ENCODE measurements around the gene C10orf88.
A peak's percentile ranks its signal among the peaks of the same experiment; 100 is the strongest.
"Not testable (repeated sequence)": the region's sequence is repeated elsewhere in the genome, so short reads cannot be mapped to it uniquely, and the experiment has no call there.

The C10orf88 gene

DNA sequence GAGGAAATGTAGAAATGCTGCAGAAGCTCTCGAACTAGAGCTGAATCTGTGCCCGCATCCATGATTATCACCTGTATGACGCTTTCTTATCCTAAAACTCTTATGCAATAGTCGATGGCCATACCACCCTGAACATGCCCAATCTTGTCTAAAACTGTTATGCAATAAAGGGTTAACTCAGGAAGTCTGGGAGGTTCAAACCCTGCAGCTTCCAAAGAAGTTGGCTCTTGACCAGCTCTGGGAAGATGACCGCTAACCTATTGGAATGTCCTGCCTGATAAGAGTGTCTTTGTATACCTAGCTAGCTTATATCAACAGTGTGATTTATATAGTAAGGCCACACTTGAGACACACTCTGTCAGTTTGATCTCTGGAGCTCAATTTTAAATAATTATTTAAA, 3.4 kb upstream of the C10orf88 start:
- DNase-seq (ENCODE audit: low spot score) = no peak

DNA sequence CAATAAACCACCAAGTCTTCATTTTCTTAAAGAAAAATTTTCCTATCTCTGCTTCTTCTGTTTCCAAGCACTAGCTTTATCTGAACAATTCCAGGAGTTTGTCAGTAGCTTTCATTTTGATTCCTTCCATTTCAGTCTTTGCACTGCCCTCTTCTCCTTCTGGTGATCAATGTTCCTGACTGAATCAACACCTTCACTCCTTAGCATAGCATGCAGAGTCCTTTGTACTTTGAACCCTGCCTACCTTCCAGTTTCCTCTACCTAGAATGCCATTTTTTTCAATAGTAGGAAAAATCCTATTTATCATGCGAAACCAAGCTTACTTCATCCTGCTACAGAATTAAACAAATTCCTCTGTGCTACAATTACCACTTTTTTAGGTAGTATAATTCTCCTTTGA, 1.9 kb upstream of the C10orf88 start:
- no peak for DNase-seq (ENCODE audit: low spot score)

DNA sequence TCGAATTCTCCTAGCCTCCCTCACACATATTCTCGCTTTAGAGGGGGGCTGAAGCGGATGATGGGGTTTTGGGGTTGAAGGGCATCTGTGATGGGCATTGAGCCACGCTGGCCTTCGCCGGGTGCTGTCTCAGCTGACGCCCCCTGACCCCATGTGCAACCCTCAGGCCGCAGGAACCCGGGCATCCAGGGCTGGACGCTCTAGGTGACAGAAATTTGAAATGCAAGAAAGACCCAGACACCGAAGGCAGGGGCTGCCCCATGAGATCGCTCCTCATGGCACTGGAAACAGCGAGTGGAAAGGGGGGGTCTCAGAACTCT, 664 bp upstream of the C10orf88 start:
- no peak for DNase-seq (ENCODE audit: low spot score)

DNA sequence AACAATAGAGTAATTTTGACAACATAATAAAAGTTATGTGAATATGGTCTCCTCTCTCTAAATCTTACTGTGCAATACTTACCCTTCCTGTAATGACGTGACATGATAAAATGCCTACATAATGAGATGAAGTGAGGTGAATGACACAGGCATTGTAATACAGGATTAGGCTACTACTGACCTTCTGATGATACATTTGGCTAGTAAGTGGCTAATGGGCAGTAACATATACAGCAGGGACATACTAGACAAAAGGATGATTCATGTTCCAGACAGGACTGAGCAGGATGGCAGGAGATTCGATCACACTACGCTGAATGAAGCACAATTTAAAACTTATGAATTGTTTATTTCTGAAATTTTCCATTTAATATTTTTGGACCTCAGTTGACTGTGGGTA, 4.7 kb downstream of the C10orf88 start:
- no peak for DNase-seq (ENCODE audit: low spot score)

DNA sequence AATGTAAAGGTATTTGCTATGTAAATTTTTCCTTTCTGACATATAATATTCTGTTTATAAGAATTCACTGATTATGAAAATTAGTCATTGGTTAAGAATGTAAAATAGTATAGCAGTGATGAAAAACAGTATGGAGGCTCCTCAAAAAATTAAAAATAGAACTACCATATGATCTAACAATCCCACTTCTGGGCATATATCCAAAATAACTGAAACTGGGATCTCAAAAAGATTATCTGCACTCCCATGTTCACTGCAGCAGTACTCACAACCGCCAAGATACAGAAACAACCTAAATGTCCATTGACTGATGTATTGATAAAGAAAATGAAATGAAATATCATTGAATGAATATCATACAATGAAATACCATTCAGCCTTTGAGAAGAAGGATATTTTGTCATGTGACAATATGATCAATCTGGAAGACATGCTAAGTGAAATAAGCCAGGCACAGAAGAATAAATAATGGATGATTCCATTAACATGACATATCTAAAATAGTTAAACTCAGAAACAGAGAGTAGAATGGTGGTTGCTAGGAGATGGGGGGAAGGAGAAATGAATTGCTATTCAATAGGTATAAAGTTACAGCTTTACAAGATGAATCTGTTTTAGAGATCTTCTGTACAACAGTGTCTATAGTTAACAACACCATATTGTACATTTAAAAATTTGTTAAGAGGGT, 14.0 kb downstream of the C10orf88 start:
- no peak for DNase-seq (ENCODE audit: low spot score)

DNA sequence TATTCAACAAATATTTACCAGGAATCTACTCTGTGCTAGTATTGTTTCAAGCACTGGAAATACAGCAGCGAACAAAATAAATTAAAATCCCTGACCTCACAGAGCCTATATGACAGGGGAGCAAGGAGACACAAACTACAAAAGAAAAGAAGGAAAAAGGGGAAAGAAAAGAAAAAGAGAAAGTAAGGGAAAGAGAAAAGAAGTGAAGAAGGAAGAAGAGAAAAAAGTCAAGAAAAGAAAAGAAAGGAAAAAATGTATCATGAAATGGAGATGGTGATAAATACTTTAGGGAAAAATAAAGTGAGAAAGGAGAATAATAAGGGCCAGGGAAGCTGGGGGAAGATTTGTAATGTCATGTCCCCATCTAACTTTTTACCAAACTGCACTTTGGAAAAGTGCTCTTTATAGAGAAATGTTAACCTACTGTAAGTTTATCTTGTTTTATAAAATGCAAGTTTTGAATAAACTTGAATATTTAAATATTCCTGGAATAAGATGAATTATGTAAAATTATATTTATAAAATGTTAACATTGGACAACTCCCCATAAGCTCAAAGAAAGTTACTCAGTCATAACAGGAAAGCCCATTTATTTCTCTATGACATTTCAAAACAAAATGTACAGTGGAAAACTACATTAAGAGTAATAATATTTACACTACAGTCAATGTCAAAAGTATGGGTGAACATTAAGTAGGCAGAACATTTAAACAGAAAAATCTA, 14.7 kb downstream of the C10orf88 start:
- no peak for DNase-seq (ENCODE audit: low spot score)

DNA sequence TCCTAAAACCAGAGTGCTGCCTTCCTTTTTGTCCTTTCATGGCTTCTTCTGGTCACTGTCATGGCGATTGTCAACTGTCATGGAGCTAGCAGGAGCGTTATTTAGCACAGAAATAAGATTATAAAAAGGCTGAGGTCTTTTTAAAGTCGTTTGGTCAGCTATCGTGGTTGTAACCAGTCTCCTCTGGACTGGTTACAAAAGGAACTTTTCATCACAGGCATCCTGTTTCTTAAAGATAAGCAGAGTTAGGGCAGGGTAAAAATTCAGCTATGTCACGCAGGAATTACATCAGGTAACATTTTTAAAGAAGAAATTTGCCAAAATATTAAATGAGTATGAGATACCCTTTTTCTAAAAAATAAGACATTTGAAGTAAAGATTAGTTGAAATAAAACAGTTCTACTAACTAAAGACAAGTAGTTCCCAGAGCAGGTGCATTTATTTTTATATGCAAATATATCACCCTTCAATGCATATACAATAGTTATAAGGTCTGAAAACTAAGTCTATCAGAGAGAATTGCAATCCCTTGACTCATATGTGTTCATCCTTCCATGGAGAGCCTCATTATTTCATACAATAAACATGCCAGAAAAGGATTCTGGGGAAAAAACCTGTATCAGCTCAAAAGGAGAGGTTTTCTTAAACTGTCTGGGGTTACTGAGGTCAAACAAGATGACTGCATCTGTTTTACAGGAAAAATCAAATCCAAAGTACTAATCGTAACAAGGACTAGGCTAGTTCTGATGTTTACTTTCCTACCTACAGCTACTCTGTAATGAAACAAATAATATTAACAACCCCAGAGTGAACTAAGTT, 22.7 kb downstream of the C10orf88 start:
- DNase-seq (ENCODE audit: low spot score) = no peak

DNA sequence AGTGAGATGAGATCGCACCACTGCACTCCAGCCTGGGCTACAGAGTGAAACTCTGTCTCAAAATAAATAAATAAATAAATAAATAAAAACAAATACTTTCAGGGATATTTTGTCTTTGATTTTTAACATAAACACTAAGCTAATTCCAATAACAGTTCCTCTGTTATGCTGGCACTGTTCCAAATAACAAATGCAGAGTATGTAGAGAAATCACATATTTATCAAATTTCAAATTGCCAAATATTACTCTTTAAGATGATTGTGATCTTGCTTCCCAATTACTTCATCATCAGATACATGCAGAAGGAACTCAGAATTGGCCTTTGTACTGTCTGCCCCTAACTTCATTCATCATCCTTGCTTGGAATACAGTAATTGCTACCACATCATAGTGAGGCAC, 23.9 kb downstream of the C10orf88 start:
- DNase-seq (ENCODE audit: low spot score) = no peak

DNA sequence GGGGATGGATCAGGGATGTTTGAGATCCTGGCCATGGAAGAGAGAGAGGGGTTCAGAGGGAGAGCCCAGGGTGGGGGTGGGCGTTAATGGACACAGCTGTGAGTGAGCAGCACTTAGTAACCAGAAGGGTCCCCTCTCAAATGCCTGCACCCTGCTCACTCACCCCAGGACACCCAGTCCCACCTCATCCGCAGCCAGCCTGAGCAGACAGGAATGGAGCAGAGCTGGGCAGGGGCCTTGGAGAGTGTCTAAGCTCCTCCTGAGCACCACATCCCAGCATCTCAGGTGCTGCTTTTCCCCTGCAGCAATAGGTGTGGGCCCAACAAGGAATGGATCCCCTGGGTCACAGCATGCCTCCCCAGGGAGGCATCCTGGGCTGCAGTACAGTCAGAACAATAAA, 38.3 kb downstream of the C10orf88 start:
- DNase-seq (ENCODE audit: low spot score) = no peak

DNA sequence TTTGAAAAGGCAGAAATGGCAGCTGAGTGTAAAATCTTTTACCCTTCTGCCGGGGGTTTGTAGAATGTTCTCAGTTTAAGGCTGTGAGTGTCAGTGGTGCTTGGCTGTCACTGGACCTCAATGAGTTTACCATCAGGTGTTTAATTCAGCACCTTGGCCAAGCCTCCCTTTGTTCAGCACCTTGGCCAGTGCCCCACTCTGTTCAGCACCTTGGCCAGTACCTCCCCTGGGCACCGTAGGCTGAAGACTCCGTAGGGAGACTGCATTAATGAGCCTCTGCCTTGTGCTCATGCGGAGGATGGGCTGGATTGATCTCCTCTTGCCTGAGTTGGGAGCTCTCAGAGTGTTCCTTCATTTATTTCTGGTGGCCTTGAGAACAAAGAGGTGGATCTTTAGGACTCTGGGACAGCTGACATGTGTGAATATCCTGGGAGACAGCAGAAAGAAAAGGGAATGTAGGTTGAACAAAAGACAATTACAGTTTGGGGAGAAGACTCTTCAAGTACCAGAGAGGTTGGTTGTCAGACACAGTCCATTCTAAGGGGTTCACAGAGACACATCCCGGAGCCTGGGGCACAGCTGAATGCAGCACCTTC, 42.0 kb downstream of the C10orf88 start:
- peak; percentile 13 for DNase-seq (ENCODE audit: low spot score)

DNA sequence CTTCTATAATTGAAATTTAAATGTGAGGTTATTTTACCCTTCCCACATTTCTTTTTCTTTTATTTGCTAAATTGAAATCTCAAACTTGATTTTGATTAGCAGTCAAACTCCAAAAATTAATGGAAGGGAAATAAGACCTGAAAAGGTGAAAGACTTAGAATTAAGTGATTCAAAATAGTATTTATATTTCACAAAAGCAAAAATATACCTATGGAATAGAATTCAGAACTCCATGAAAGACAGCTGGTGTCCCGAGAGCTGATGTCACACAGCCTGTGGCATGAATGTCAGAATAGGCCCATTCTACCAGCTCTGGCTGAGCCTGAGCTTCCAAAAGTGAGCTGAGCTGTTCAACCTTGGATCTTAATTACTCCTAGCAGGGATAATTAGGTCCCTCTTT, 43.7 kb downstream of the C10orf88 start, which contains the start of gene FAM24A:
Gene FAM24A (plus strand): TSS at position 301 of the 400 bp plus-strand sequence. CDS start 1,025 bp downstream, outside the sequence.
- DNase-seq (ENCODE audit: low spot score) = no peak

DNA sequence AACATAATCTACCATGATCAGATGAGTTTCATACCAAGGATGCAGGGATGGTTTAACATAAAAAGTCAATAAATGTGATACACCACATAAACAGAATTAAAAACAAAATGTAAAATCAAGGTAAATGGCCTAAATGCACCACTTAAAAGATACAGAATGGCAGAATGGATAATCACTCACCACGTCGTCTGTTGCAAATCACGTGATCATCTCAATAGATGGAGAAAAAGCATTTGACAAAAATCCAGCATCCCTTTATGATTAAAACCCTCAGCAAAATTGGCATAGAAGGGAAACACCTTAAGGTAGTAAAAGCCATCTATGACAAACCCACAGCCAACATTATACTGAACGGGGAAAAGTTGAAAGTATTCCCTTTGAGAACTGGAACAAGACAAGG, 50.2 kb downstream of the C10orf88 start:
- not testable (repeated sequence) for DNase-seq (ENCODE audit: low spot score)

DNA sequence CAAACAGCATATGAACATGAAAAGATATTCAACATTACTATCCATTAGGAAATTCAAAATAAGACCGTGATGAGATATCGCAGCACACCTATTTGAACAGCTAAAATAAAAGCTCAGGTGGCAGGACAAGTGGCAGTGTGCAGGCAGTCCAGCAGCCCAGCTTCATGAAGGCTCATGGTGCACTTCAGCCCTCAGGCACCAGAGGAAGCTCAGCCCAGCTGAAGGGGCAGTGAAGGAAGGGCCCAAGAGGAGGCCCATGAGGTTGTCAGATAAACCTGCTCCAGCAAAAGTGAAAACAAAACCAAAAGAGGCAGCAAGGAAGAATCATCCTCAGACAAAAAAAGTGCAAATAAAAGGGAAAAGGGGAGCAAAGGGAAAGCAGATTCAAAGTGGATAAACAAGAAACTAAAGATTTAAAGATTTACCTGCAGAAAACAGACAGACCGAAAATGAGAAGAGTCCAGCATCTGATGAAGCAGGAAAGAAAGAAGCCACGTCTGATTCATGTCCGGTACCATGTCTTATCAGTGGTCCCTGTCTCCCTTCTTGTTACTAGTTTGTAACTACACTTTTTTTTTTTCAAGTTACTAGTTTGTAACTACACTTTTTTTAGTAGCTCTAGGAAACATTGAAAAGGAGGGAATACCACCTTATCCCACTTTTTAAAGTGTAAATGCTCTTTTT, 59.6 kb downstream of the C10orf88 start:
- DNase-seq (ENCODE audit: low spot score) = no peak

DNA sequence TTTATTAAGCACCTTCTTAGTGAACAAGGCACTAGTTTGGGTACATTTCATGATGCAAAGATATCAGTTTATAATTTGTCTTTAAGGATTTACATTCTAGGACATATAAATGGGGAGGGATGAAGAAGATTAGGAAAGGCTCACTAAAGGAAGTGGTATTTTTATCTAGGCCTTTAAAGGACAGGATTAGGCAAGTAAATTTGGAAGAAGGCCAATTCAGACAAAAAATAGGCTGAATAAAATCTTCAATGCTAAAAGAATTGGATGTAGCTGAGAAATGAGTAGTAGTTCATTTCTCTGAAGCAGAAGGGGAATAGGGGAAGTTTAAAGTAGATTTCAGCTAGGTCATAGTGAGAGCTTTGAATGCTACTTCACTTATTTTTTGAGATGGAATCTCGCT, 69.9 kb downstream of the C10orf88 start:
- DNase-seq (ENCODE audit: low spot score) = no peak

DNA sequence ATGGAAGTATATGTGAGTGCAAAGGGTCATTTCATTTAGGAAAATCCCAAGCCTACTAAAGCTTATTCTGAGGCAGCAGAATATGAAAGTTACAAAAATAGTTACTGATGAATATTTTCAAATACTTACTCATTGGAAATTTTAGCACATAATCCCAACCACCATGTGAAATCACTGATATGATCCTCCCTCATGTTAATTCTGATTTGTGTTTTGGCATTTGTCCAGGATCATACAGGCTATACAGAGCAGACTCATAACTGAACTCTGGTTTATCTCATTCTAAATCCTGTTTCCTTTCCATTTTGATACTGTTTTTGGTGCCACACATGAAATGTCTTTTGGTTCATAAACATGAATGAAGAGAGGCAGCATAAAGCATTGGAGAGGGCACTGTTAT, 71.3 kb downstream of the C10orf88 start:
- DNase-seq (ENCODE audit: low spot score) = no peak

All from SW480 (cell line).